ENCODE data around the gene APP.

APP gene

DNA sequence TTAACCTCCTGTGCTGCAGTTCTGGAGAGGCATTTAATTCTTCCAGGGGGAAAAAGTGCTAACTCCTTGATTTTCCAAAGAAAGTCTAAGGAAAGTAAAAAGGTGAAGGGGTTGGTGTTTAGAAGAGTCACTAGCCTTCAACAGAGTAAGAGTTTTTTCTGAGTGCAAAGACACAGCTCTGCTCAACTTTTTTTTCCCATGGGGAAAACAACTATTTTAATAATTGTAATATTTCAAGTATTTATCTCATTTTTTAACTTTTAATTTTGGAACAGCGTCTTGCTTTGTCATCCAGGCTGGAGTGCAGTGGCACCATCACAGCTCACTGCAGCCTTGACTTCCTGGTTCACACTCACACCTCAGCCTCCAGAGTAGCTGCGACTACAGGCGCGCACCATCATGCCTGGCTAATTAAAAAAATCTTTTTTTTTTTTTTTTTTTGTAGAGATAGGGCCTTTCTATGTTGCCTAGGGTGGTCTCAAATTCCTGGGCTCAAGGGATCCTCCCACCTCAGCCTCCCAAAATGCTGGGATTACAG lies 202.6 kb downstream of the APP start:
- peak overlapping the region; percentile 50; the same call in 1 of the 2 replicates for H3K9ac ChIP-seq (ENCODE audit: low read length)
- H3K4me2 ChIP-seq (ENCODE audit: low read length) = peak overlapping the region; percentile 46
- H3K27me3 ChIP-seq (ENCODE audit: low read depth, low read length) = no peaks in the 10 kb centered on the region
- H3K36me3 ChIP-seq (replicated peaks; ENCODE audit: low read depth, low read length) = no peaks in the 10 kb centered on the region
- H4K20me1 ChIP-seq (ENCODE audit: insufficient read depth, low read length) = no peaks in the 10 kb centered on the region
- H3K9me3 ChIP-seq (ENCODE audit: insufficient read depth, low read length) = no peaks in the 10 kb centered on the region
- H3K79me2 ChIP-seq (ENCODE audit: low read length) = no peaks in the 10 kb centered on the region
- TF ChIP-seq EZH2phosphoT487 (IDR thresholded peaks at IDR 0.05; ENCODE audit: low read depth) = no peak
- TF ChIP-seq, protein P1, sequence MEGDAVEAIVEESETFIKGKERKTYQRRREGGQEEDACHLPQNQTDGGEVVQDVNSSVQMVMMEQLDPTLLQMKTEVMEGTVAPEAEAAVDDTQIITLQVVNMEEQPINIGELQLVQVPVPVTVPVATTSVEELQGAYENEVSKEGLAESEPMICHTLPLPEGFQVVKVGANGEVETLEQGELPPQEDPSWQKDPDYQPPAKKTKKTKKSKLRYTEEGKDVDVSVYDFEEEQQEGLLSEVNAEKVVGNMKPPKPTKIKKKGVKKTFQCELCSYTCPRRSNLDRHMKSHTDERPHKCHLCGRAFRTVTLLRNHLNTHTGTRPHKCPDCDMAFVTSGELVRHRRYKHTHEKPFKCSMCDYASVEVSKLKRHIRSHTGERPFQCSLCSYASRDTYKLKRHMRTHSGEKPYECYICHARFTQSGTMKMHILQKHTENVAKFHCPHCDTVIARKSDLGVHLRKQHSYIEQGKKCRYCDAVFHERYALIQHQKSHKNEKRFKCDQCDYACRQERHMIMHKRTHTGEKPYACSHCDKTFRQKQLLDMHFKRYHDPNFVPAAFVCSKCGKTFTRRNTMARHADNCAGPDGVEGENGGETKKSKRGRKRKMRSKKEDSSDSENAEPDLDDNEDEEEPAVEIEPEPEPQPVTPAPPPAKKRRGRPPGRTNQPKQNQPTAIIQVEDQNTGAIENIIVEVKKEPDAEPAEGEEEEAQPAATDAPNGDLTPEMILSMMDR (IDR thresholded peaks at IDR 0.05; ENCODE audit: low read depth, low read length) = no peak
- H3K27ac ChIP-seq (ENCODE audit: low read length) = peak overlapping the region; percentile 51
- H3K4me1 ChIP-seq (ENCODE audit: low read length) = peaks cover 12% of the 10 kb centered on the region
- peak overlapping the region; percentile 83 for H2AFZ ChIP-seq (ENCODE audit: low read depth, low read length)
- no peak overlapping the region for H3K4me3 ChIP-seq (ENCODE audit: low read length)

DNA sequence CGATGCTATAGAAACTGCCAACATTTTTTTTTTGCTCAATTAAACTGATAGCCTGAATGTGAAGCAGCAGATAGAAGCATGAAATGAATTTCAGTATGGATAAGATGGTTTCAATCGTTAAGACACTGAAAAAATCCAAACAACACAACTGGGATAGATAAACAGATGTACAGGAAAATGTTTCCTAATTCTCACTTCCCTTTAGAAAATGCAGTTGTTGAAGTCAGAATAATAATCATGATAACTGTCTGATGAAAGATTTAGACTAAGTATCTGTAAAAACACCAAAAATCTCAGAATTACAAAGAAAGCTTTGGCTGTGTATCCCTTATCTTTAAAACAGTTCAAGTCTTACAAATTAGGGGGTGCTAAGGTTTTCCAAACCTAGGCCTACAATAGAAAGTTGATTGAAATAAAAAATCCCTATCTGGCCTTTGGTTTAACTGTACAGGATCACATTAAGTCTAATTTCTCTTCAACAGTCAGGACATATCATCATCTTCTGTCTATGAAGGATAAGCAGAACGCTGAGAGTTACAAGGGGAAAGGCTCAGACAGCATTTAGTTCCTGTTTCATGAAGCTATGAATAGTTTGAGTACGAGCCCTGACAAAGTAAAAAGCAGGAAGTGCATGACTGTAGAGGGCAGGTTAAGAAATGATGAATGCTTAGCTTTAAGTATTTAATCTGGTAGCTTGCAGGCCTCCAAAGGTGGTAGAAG lies 203.2 kb downstream of the APP start:
- peaks cover 12% of the 10 kb centered on the region for H3K4me1 ChIP-seq (ENCODE audit: low read length)
- H4K20me1 ChIP-seq (ENCODE audit: insufficient read depth, low read length) = no peaks in the 10 kb centered on the region
- H3K79me2 ChIP-seq (ENCODE audit: low read length) = no peaks in the 10 kb centered on the region
- peak overlapping the region; percentile 50 for H3K9ac ChIP-seq (ENCODE audit: low read length)
- peak overlapping the region; percentile 46 for H3K4me2 ChIP-seq (ENCODE audit: low read length)
- no peaks in the 10 kb centered on the region for H3K36me3 ChIP-seq (replicated peaks; ENCODE audit: low read depth, low read length)
- H2AFZ ChIP-seq (ENCODE audit: low read depth, low read length) = peak overlapping the region; percentile 83
- no peaks in the 10 kb centered on the region for H3K9me3 ChIP-seq (ENCODE audit: insufficient read depth, low read length)
- TF ChIP-seq, protein P1 (IDR thresholded peaks at IDR 0.05; ENCODE audit: low read depth, low read length) = no peak
- TF ChIP-seq EZH2phosphoT487 (IDR thresholded peaks at IDR 0.05; ENCODE audit: low read depth) = no peak
- H3K27me3 ChIP-seq (ENCODE audit: low read depth, low read length) = no peaks in the 10 kb centered on the region
- H3K27ac ChIP-seq (ENCODE audit: low read length) = peak overlapping the region; percentile 51
- H3K4me3 ChIP-seq (ENCODE audit: low read length) = peak overlapping the region; percentile 23; the same call in 1 of the 2 replicates

DNA sequence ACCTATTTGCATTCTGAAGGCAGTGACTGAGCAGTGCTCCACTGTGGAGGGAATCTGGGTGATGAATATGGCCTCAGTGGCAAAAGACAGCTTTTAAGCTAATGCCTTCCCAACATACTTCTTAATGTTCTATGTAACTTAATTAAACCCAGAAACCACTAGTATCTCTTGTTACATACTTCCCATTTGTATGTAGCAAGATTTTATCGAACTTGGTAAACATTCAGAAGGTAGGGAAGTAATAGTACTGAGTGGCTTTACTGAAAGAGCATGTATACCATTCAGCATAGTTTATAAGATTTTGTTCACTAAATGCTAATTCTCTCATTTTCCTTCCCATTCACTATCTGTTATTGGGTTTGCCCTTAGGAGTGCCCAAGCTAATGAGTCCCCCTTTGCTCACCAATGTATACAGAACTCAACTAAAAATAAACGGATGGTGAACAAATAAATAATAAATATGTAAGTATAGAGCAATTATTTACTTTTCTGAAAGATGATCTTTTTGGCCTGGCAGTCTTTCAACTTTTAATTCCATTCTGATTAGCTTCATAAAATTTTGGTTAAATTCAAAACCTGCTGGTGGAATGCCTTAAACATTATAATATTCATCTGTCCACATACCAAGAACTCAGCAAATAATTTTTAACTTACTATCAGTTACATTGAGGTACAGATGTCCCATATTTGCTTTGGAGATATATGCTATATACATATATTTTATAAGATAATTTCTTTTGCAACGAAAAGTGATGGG lies 204.4 kb downstream of the APP start:
- no peaks in the 10 kb centered on the region for H3K79me2 ChIP-seq (ENCODE audit: low read length)
- H3K4me3 ChIP-seq (ENCODE audit: low read length) = no peak overlapping the region
- no peaks in the 10 kb centered on the region for H3K36me3 ChIP-seq (replicated peaks; ENCODE audit: low read depth, low read length)
- peaks cover 12% of the 10 kb centered on the region for H3K4me1 ChIP-seq (ENCODE audit: low read length)
- H3K4me2 ChIP-seq (ENCODE audit: low read length) = no peak overlapping the region
- no peak overlapping the region for H3K27ac ChIP-seq (ENCODE audit: low read length)
- H4K20me1 ChIP-seq (ENCODE audit: insufficient read depth, low read length) = no peaks in the 10 kb centered on the region
- no peaks in the 10 kb centered on the region for H3K9me3 ChIP-seq (ENCODE audit: insufficient read depth, low read length)
- H3K27me3 ChIP-seq (ENCODE audit: low read depth, low read length) = no peaks in the 10 kb centered on the region
- TF ChIP-seq EZH2phosphoT487 (IDR thresholded peaks at IDR 0.05; ENCODE audit: low read depth) = no peak
- TF ChIP-seq, protein P1 (IDR thresholded peaks at IDR 0.05; ENCODE audit: low read depth, low read length) = no peak
- H2AFZ ChIP-seq (ENCODE audit: low read depth, low read length) = no peak overlapping the region
- H3K9ac ChIP-seq (ENCODE audit: low read length) = no peak overlapping the region

- Histone ChIP-seq H3K9me3 (ENCODE audit: insufficient read depth, low read length) (no peaks in the 10 kb centered on the region), H3K27me3 (ENCODE audit: low read depth, low read length) (no peaks in the 10 kb centered on the region), H3K4me1 (ENCODE audit: low read length) (peaks cover 12% of the 10 kb centered on the region), H2AFZ (ENCODE audit: low read depth, low read length) (no peak overlapping the region), H3K9ac (ENCODE audit: low read length) (no peak overlapping the region), H3K79me2 (ENCODE audit: low read length) (no peaks in the 10 kb centered on the region), H3K36me3 (replicated peaks; ENCODE audit: low read depth, low read length) (no peaks in the 10 kb centered on the region), H3K4me3 (ENCODE audit: low read length) (no peak overlapping the region), H4K20me1 (ENCODE audit: insufficient read depth, low read length) (no peaks in the 10 kb centered on the region), H3K4me2 (ENCODE audit: low read length) (no peak overlapping the region), H3K27ac (ENCODE audit: low read length) (no peak overlapping the region)
- TF ChIP-seq, protein P1 (IDR thresholded peaks at IDR 0.05; ENCODE audit: low read depth, low read length) = no peak
- TF ChIP-seq EZH2phosphoT487 (IDR thresholded peaks at IDR 0.05; ENCODE audit: low read depth) = no peak
These were observed 205.6 kb downstream of the APP start for GRCh38 chr21:25964926-25965325.

Data from OCI-LY3 (cell line).